HK-2 (cell line): ENCODE measurements around the gene TECPR2.
"Not testable (repeated sequence)": the region's sequence is repeated elsewhere in the genome, so short reads cannot be mapped to it uniquely, and the experiment has no call there.

Experiments
- DNase-seq: peaks from one replicate; pipeline ENCODE4 v3.0.0-alpha.2; 2018; ENCODE audit not compliant: unreplicated experiment

Gene TECPR2

GRCh38 chr14:102528431-102529170 is 165.9 kb downstream of the TECPR2 start:
- DNase-seq: no peak

DNA sequence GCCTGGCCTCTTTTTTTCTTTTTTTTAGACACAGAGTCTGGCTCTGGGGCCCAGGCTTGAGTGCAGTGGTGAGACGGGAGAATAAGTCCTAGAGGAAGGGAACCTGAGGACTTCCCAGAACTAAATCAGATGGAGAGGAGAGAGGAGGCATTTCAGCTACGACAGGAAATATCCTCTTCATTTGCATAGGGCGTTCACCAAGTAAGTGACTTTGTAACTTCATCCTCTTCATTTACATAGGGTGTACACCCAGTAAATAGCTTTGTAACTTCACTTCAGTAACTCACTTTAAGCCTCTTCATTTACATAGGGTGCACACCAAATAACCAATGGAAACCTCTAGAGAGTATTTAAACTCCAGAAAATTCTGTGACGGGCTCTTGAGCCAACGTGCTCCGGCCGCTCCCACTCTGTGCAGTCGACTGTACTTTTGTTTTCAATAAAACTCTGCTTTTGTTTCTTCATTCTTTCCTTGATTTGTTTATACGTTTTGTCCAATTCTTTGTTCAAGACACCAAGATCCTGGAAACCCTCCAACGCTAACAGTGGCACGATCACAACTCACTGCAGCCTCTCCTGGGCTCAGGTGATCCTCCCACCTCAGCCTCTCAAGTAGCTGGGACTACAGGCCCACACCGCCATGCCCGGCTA is 168.2 kb downstream of the TECPR2 start:
- no peak for DNase-seq

GRCh38 chr14:102532204-102532658 is 169.5 kb downstream of the TECPR2 start:
- no peak for DNase-seq

- no peak for DNase-seq
Measured at GRCh38 chr14:102537981-102538601, 175.3 kb downstream of the TECPR2 start.

GRCh38 chr14:102538602-102539543 is 176.1 kb downstream of the TECPR2 start:
- no peak for DNase-seq

DNA sequence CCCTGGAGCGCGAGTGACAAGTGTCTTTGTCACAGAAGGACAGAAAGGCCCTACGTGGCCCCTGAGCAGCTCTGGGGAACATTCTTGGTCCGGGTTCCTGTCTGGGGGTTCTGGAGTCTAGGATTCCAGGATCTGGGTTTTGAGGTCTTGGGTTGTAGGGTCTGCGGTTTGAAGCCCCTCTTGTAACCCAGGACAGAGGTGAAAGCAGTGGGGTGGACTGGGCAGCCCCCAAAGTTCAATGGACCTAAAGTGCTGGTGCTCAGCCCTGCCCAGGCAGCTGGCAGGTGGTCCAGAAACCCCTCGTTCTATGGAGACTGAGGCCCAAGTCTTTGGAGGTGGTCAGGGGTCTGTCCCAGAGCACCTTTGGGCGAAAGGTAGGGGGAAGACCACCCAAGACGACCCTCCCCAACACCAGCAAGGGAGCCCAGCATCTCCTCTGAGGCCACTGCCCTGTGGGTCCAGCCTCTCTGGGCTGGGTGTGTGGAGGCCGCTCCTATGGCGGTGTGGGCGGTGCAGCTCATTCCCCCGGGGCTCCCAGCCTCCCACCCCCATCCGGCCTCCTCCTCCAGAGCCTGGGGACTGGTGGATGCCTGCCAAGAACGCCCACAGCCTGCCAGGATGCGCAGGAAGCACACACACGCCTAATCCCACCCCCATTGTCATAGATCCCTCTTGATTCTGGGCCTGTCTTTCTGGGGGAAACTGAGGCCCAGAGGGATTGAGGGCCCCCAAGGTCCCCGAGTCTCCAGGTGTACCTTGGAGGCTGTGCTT is 177.0 kb downstream of the TECPR2 start:
- no peak for DNase-seq

DNA sequence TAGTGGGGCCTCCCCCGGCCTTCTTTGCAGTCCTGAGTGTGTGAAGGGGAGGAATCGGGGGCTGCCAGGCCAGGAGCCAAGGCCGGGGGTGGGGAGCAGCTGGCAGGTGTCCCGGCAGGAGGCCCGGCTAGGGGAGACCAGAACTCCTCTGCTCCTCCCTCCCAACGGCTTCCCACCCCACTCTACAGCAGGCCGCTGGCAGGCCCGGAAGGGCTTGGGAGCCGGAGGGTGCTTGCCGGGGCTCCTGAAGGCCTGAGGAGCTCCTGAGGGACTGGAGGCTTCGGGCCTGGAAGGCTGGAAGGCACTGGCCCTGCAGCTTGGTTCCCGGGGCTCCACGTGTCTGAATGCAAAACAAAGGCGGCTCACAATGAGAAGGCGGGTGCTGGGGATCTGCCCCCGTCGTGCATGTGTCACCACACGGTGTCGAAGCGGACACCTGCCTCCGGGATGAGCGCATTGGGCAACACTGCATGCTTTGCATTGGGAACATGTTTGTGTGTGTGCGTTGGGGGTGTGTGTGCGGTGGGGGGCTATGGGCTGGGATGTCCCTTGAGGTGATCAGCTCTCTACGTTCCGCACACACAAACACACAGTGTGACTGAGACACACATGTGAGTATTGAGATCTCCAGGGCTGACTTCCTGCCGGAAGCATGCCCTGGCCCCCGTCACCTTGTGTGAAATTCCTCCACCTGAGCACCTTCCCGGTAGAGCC is 177.7 kb downstream of the TECPR2 start:
- no peak for DNase-seq

- not testable (repeated sequence) for DNase-seq
Measured at GRCh38 chr14:102541029-102541491, 178.3 kb downstream of the TECPR2 start.

DNA sequence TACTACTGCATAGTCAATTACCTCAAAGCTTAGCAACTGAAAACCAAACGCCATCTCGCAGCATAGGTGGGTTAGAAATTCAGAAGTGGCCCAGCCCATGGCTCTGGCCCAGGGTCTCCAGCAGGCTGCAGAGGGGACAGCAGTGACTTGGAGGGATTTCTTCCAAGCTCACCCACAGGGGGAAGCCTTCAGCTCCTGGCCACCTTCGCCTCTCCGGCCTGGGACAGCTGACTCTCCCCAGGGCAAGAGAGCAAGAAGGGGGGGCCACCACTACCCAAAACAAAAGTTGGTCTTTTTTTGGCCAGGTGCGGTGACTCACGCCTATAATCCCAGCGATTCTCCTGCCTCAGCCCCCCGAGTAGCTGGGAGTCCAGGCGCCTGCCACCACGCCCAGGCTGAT is 179.0 kb downstream of the TECPR2 start:
- no peak for DNase-seq

- no peak for DNase-seq
Measured at GRCh38 chr14:102544046-102544746, 181.5 kb downstream of the TECPR2 start.

DNA sequence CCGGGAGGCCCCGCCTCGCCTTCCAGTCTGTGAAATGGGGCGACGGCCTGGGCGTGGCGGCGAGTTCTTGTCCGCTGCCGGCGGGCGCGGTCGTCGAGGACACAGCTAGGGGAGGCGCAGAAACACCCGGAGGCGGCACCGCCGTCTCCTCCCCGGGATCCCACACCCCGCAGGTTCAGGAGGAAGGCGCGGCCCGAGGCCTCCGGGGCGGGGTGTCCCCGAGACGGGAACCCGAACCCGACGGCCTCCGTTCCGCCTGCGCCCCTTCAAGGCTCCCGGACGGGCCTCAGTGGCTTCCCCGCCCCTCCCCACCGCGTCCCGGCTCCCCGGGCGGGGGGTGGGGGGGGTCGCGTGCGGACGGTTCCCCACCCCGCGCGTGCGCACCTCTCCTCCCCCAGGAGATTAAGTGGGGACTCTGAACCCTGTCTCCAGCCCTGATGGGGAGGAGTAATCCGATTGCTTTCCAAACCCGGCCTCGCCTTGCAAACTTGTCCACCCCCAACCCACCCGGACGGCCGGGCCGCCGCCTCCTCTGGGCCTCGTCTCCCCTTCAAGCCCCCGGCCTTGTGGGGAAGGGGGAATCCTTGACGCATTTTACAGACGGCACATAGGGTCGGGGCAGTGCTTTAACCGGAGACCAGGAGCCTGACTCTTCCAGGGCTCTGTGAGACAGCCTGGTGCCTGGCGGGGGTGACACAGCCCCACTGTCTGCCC is 182.2 kb downstream of the TECPR2 start:
- no peak for DNase-seq

DNA sequence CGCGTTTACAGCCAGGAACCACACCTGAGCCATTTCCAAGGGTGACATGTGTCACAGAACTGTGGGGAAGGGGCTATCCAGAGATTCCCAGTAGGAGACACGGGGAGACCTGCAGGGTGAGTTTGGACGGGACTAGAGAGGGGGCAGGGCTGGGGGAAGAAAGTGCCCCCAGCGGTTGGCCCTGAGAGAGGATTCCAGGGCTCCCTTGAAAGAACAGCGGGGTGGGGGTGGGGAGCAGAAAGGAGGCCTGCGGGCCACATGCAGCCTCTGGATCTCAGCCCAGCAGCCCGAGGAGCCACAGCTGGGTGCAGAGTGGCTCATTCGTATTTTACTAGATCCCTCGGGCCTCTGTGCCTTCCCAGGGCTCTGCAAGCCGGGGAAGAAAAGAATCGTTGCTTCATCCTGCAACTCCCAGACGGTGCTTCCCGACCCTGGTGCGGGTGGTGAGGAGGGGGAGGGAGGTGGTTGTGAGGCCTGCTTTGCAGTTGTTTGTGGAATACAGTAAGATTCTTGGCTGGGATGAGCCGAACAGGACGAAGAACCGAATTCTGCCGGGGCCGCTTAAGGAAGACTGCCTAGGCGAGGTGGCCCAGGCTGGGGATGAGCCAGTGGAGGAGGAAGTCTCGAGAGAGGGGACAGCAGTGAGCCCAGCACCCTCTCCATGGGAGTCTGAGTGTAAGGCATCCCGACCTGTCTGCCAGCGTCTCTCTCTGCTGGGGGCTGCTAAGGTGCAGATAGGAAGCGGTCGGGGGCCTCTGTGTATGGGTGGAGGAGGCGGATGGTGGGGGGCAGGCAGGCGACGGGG is 182.9 kb downstream of the TECPR2 start:
- no peak for DNase-seq

GRCh38 chr14:102548616-102549240 is 186.0 kb downstream of the TECPR2 start:
- DNase-seq: no peak

- not testable (repeated sequence) for DNase-seq
Measured at GRCh38 chr14:102550927-102551401, 188.2 kb downstream of the TECPR2 start.
